HepG2 (cell line): Measurements from ENCODE around the gene EPHA5.

ENCODE experiments used
- ATF2 ChIP-seq: sonication (generic); formaldehyde crosslinking; IDR thresholded peaks from 2 replicates; pipeline ENCODE4 v1.4.0; 2020; ENCODE audit warnings: missing genetic modification reagents
- CTCF ChIP-seq: sonication (generic); formaldehyde crosslinking; IDR thresholded peaks from 2 replicates; pipeline ENCODE4 v1.5.0; 2020; ENCODE audit warnings: mild to moderate bottlenecking, missing genetic modification reagents, moderate library complexity
- HNRNPLL ChIP-seq: fragments of 200-400 bp; formaldehyde crosslinking; IDR thresholded peaks from 2 replicates; pipeline ENCODE4 v1.6.1; 2017; ENCODE audit warnings: mild to moderate bottlenecking, low read depth, low read length; ENCODE audit not compliant: poor library complexity, severe bottlenecking
- IRF1 ChIP-seq: sonication (generic); formaldehyde crosslinking; IDR thresholded peaks from 2 replicates; pipeline ENCODE4 v1.4.0; 2020; ENCODE audit warnings: low read depth, mild to moderate bottlenecking, missing genetic modification reagents
- KLF9 ChIP-seq: IDR thresholded peaks from 2 replicates; pipeline ENCODE4 v1.6.1; 2016; ENCODE audit warnings: low read depth
- POLR2A ChIP-seq, 2 experiments: IDR thresholded peaks; 2 replicates each; pipeline ENCODE4 v1.6.1; 2011; ENCODE audit warnings: low read depth in 2 of 2, low read length in 2 of 2, mild to moderate bottlenecking in 1 of 2, moderate library complexity in 1 of 2; ENCODE audit not compliant: insufficient read depth in 1 of 2
- PRDM10 ChIP-seq: sonication (generic); formaldehyde crosslinking; IDR thresholded peaks from 2 replicates; pipeline ENCODE4 v1.4.0; 2020; ENCODE audit warnings: low read depth, missing genetic modification reagents
- REST ChIP-seq, 2 experiments: IDR thresholded peaks; 2 replicates each; pipeline ENCODE4 v1.6.1; 2011 to 2012; ENCODE audit warnings: low read length in 2 of 2, borderline replicate concordance in 1 of 2, low read depth in 1 of 2, mild to moderate bottlenecking in 1 of 2, moderate library complexity in 1 of 2
- RXRA ChIP-seq: sonication (generic); formaldehyde crosslinking; IDR thresholded peaks from 2 replicates; pipeline ENCODE4 v1.5.1; 2020; ENCODE audit warnings: missing genetic modification reagents
- SETDB1 ChIP-seq: sonication (generic); formaldehyde crosslinking; IDR thresholded peaks from 2 replicates; pipeline ENCODE4 v1.5.1; 2020; ENCODE audit warnings: missing genetic modification reagents, mild to moderate bottlenecking, borderline replicate concordance
- SOX6 ChIP-seq, 2 experiments: fragments of 450-650 bp in 1 of 2; sonication (generic) in 1 of 2; formaldehyde crosslinking in 1 of 2; IDR thresholded peaks; 2 replicates each; pipeline versions ENCODE4 v1.4.0 to v1.6.1; 2017 to 2020; ENCODE audit warnings: antibody characterized with exemption in 1 of 2, mild to moderate bottlenecking in 1 of 2, missing genetic modification reagents in 1 of 2
- TBX2 ChIP-seq: sonication (generic); formaldehyde crosslinking; IDR thresholded peaks from 2 replicates; pipeline ENCODE4 v1.5.0; 2020; ENCODE audit warnings: missing genetic modification reagents, mild to moderate bottlenecking, borderline replicate concordance
- ZNF318 ChIP-seq: sonication (generic); formaldehyde crosslinking; IDR thresholded peaks from 2 replicates; pipeline ENCODE4 v1.4.0; 2020; ENCODE audit warnings: mild to moderate bottlenecking, missing genetic modification reagents
- ZNF7 ChIP-seq: IDR thresholded peaks from 2 replicates; pipeline ENCODE4 v1.6.1; 2016; ENCODE audit warnings: missing biosample characterization, missing genetic modification reagents

GRCh38 chr4:65316534-65316933 lies 353.8 kb downstream of the EPHA5 start:
- TF ChIP-seq ZNF7 (CRISPR knock-in tag) (no peak), IRF1 (CRISPR knock-in tag) (no peak), ZNF318 (CRISPR knock-in tag) (no peak), SOX6 (IDR thresholded peaks at IDR 0.05) (no peak), SOX6 (CRISPR knock-in tag; IDR thresholded peaks at IDR 0.05) (no peak), RXRA (CRISPR knock-in tag) (no peak), REST (IDR thresholded peaks at IDR 0.05; ENCODE audit: borderline replicate concordance in 1 of 2, low read depth in 1 of 2, low read length in 2 of 2) (no peak), PRDM10 (CRISPR knock-in tag) (no peak), CTCF (CRISPR knock-in tag) (no peak), KLF9 (CRISPR knock-in tag) (no peak), SETDB1 (CRISPR knock-in tag) (no peak), POLR2A (IDR thresholded peaks at IDR 0.05; ENCODE audit: insufficient read depth in 1 of 2, low read depth in 2 of 2, low read length in 2 of 2) (no peak), TBX2 (CRISPR knock-in tag) (no peak), HNRNPLL (no peak), ATF2 (CRISPR knock-in tag) (no peak)
